HG03575 (cell line): Measurements from ENCODE around the gene TAPBPL.
"Not testable (repeated sequence)": the region's sequence is repeated elsewhere in the genome, so short reads cannot be mapped to it uniquely, and the experiment has no call there.

Experiments
- ATAC-seq: cut with Tn5 transposase; IDR thresholded peaks from one replicate; pipeline ENCODE4 v1.9.1; 2021; ENCODE audit not compliant: unreplicated experiment, insufficient number of reproducible peaks, low FRiP score; ENCODE audit errors: extremely low read depth

Gene TAPBPL

GRCh38 chr12:6476489-6476888 lies 24.6 kb downstream of the TAPBPL start:
- no peak for ATAC-seq

DNA sequence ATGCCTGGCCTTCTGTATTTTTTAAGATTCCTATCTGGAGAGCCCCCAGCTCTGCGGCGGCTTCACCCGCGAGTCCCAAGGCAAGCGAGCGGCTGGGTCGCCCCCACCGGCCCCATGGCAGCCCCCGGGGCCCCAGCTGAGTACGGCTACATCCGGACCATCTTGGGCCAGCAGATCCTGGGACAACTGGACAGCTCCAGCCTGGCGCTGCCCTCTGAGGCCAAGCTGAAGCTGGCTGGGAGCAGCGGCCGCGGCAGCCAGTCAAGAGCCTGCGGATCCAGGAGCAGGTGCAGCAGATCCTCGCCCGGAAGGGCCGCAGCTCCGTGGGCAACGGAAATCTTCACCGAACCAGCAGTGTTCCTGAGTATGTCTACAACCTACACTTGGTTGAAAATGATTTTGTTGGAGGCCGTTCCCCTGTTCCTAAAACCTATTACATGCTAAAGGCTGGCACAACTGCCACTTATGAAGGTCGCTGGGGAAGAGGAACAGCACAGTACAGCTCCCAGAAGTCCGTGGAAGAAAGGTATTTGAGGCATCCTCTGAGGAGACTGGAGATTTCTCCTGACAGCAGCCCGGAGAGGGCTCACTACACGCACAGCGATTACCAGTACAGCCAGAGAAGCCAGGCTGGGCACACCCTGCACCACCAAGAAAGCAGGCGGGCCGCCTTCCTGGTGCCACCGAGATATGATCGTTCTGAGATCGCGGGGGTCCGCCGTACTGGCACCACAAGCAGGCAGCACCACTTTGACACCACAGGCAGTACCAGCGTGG lies 25.9 kb downstream of the TAPBPL start:
- not testable (repeated sequence) for ATAC-seq

DNA sequence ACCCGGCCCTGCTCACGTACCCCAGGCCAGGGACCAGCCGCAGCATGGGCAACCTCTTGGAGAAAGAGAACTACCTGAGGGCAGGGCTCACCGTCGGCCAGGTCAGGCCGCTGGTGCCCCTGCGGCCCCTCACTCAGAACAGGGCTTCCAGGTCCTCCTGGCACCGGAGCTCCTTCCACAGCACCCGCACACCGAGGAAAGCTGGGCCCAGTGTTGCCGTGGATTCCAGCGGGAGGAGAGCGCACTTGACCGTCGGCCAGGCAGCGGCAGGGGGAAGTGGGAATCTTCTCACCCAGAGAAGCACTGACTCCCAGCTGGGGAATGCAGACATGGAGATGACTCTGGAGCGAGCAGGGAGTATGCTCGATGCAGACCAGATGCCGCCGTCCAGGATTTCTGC lies 26.6 kb downstream of the TAPBPL start:
- no peak for ATAC-seq

GRCh38 chr12:6488240-6488639 lies 36.4 kb downstream of the TAPBPL start:
- ATAC-seq = no peak

DNA sequence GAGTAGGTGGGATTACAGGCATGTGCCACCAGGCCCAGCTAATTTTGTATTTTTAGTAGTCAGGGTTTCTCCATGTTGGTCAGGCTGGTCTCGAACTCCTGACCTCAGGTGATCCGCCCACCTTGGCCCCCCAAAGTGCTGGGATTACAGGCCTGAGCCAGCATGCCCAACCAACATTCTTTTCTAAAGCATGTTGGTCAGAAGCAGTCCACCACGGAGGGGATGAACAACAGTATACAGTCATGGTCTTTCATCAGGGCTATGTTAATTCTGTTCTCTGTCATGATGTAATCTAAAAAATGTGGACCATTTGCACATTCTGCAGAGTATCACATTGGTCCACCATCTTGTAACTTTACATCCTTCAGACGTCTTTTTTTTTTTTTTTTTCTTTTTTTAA lies 37.6 kb downstream of the TAPBPL start:
- no peak for ATAC-seq

- not testable (repeated sequence) for ATAC-seq
These were observed 38.8 kb downstream of the TAPBPL start for GRCh38 chr12:6490673-6491072.

DNA sequence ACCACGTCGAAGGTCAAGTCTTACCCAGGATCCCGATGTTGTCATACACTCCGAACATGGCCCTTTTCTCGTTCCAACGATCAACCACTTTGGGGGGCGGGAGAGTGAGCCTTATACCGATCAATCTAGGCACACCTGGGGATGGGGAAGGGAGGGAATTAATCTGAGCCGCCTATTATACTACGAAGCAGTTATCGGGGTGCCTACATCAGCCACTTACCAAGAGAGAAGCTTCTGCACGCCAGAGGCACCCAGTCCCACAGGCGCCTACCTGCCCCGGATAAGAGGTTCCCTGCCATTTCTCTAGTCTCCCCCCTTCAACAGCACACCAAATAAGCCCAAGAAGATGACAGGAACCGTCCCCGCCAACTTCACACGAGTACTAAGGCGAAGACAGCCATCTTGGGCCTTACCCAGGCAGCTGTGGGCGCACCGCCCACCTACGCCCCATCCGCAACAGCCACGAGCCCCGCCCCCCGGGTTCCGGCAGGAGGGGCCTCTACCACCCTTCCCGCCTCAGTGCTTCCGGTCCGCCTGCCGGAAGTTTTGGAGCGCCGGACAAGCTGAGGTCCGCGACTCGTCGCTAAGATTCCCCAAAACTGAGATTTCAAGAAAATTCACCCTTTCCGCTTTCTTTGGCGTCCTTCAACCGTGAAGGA lies 41.1 kb downstream of the TAPBPL start, which contains the start of gene MRPL51:
Gene MRPL51, minus strand, starts transcription at position 425 of the 659 bp plus-strand sequence. Its CDS starts 126 bp downstream, at position 299.
- no peak for ATAC-seq

DNA sequence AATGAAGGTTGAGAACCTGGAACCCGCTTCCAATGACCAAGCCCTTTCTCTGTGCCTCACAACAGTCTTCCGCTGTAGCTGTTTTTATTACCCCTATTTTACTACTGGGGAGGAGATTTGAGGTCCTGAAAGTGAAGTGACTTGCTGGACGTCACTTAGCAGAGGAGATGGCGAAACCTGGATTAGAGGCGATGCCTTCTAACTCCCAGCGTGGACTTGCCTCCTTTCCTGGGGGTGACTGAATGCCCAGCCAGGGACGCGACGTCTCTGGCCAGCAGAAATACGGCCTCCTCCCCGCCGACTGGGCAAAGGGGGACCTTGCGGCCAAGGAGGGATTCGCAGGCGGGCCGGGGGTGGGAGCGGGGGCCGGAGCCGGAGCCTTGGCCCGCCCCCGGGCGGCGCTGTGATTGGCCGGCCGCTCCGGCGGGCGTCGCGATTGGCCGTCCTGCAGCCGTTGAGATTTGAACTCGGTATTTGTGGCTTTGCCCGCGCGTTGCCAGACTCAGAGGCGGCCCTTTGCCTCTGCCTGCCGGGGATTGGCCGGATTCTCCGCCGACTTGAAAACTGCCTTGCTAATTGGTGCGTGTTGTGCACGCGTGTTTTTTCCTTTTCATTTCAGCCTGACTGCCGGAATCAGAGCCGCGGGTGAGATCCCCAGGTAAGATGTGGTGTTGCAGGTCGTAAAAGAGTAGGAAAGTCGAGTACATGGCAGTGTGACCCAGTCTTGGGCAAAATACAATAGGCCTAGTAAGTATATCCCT lies 41.8 kb downstream of the TAPBPL start, which contains the start of gene NCAPD2:
Gene NCAPD2, plus strand, starts transcription at position 606 of the 761 bp plus-strand sequence. CDS start 997 bp downstream, outside the sequence.
- peak; percentile 66 for ATAC-seq

GRCh38 chr12:6494258-6494743 lies 42.5 kb downstream of the TAPBPL start:
- ATAC-seq = no peak

- no peak for ATAC-seq
These were observed 43.1 kb downstream of the TAPBPL start for GRCh38 chr12:6494968-6495367.

DNA sequence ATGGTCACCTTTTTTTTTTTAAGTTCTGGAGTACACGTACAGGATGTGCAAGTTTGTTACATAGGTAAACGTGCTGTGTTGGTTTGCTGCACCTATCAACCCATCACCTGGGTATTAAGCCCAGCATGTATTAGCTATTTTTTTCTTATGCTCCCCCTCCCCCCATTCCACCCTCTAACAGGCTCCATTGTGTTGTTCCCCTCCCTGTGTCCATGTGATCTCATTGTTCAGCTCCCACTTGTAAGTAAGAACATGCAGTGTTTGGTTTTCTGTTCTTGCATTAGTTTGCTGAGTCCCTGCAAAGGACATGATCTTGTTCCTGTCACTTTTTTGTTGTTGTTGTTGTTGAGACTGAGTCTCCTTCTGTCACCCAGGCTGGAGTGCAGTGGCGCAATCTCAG lies 45.4 kb downstream of the TAPBPL start:
- ATAC-seq = not testable (repeated sequence)

GRCh38 chr12:6500466-6500865 lies 48.6 kb downstream of the TAPBPL start:
- no peak for ATAC-seq

DNA sequence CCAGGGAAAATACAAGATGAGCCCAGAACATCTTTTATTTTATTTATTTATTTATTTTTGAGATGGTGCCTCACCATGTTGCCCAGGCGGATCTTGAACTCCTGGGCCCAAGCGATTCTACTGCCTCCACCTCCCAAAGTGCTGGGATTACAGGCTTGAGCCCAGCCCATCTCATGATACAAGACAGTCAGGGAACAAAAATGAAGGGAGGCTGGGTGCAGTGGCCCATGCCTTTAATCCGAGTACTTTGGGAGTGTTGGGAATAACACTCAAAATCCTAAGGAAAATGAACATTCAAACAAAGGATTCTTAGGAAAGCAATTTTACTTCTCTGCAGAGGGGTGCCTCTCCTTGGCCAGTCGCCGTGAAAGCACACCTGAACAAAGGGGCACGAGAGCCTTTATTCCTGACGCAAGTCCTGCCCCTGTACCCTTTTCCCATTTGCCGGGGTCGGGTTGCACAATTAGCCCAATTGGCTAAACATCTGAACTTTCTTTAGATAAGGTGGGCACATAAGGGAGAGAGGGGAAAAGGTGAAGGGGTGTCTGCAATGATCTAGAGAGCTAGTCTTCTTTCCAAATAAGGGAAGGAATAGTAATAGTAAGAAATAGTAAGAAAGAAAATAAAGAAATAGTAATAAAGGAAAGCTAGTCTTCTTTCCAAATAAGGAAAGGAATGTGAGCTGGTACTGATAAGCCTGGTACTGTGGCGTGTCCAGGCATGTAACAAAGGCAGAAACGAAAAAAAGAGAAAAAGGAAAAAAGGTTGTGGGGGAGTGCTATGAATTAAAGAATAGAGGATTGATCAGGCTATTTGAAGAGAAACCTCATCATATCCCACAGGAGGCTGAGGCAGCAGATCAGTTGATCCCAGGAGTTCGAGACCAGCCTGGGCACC lies 55.5 kb downstream of the TAPBPL start:
- no peak for ATAC-seq

DNA sequence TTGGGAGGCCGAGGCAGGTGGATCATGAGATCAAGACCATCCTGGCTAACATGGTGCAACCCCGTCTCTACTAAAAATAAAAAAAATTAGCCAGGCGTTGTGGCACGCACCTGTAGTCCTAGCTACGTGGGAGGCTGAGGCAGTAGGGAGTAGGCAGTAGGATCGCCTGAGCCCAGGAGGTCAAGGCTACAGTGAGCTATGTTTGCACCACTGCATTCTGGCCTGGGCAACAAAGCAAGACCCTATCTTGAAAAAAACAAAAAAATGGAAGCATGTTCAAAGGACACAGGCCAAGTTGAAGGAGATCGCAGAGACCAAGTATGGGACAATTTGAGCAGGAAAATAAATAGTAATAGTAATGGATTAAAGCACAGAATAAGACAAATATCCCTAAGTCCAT lies 56.2 kb downstream of the TAPBPL start:
- ATAC-seq = no peak
